MM.1S (cell line): ENCODE measurements around the gene CLTCL1.
"Not testable (repeated sequence)": the region's sequence is repeated elsewhere in the genome, so short reads cannot be mapped to it uniquely, and the experiment has no call there.

Experiments used
- EZH2 ChIP-seq: fragments of 300-600 bp; sonication (generic); optimal IDR thresholded peaks from 2 replicates; pipeline ENCODE3; 2017; ENCODE audit warnings: low read depth, mild to moderate bottlenecking, antibody characterized with exemption, low read length, mixed read lengths
- TF ChIP-seq, protein P1 (sequence below): fragments of 300-600 bp; sonication (generic); IDR thresholded peaks from 2 replicates; pipeline ENCODE4 v1.5.1; 2016; ENCODE audit warnings: antibody characterized with exemption, low read length, mixed read lengths

DNA sequence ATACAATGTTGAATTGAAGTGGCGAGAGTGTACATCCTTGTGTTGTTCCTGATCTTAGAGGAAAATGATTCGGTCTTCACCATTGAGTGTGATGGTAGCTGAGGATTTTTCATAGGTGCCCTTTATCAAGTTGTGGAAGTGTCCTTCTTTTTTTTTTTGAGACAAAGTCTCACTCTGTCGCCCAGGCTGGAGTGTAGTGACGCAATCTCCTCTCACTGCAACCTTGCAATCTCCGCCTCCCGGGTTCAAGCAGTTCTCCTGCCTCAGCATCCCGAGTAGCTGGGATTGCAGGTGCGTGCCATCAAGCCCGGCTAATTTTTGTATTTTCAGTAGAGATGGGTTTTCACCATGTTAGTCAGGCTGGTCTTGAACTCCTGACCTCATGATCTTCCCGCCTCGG is 132.9 kb downstream of the CLTCL1 start:
- TF ChIP-seq, protein P1, sequence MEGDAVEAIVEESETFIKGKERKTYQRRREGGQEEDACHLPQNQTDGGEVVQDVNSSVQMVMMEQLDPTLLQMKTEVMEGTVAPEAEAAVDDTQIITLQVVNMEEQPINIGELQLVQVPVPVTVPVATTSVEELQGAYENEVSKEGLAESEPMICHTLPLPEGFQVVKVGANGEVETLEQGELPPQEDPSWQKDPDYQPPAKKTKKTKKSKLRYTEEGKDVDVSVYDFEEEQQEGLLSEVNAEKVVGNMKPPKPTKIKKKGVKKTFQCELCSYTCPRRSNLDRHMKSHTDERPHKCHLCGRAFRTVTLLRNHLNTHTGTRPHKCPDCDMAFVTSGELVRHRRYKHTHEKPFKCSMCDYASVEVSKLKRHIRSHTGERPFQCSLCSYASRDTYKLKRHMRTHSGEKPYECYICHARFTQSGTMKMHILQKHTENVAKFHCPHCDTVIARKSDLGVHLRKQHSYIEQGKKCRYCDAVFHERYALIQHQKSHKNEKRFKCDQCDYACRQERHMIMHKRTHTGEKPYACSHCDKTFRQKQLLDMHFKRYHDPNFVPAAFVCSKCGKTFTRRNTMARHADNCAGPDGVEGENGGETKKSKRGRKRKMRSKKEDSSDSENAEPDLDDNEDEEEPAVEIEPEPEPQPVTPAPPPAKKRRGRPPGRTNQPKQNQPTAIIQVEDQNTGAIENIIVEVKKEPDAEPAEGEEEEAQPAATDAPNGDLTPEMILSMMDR, result not testable (repeated sequence)
- not testable (repeated sequence) for TF ChIP-seq EZH2
